PC-3 (cell line): ENCODE data around the gene MPL. TPM values are rescaled to one million over a fixed set of nuclear protein-coding genes. Genes with fewer than 3 reads are reported as not detected.

Experiments
- ATAC-seq: fragments of 200-7000 bp; cut with Tn5 transposase; 2 replicates; pipeline ENCODE4 v1.9.1; 2020; ENCODE audit warnings: mild to moderate bottlenecking, moderate library complexity
- BruUV-seq: library from RNA; stranded (reverse); fragments of 400-500 nt; replicated peaks from 2 replicates; lab custom pipeline; 2021; lab: Mats Ljungman, UMichigan
- CTCF ChIA-PET: fragments of 300-600 bp; sonication (Branson Sonifier 250); formaldehyde crosslinking; loops from one replicate; lab custom pipeline; 2022; ENCODE audit warnings: antibody characterized with exemption; lab: Charles Lee
- POLR2A ChIA-PET: fragments of 300-600 bp; sonication (Branson Sonifier 250); formaldehyde crosslinking; loops from one replicate; lab custom pipeline; 2022; ENCODE audit warnings: antibody characterized with exemption; ENCODE audit not compliant: unreplicated experiment; lab: Charles Lee
- DNase-seq: peaks from one replicate; pipeline ENCODE4 v3.0.0-alpha.2; 2015
- H2AFZ ChIP-seq: fragments of 300-600 bp; sonication (generic); 2 replicates; pipeline ENCODE4 v1.6.0; 2016; ENCODE audit warnings: antibody characterized with exemption, low read length
- H3F3A ChIP-seq: fragments of 300-600 bp; sonication (generic); one replicate; pipeline ENCODE4 v1.6.0; 2017; ENCODE audit warnings: antibody characterized with exemption, low read length, control low read depth, mild to moderate bottlenecking; ENCODE audit not compliant: unreplicated experiment
- H3K27ac ChIP-seq: fragments of 300-600 bp; sonication (generic); 2 replicates; pipeline ENCODE4 v1.5.1; 2016; ENCODE audit warnings: mild to moderate bottlenecking, low read length
- H3K27me3 ChIP-seq: fragments of 300-600 bp; sonication (generic); 2 replicates; pipeline ENCODE4 v1.6.1; 2016; ENCODE audit warnings: low read length, mixed read lengths
- H3K36me3 ChIP-seq: fragments of 300-600 bp; sonication (generic); 2 replicates; pipeline ENCODE4 v1.6.1; 2016; ENCODE audit warnings: low read depth, mixed run types, low read length, mixed read lengths
- H3K4me1 ChIP-seq: fragments of 300-600 bp; sonication (generic); 2 replicates; pipeline ENCODE4 v1.5.1; 2016; ENCODE audit warnings: low read length; ENCODE audit not compliant: insufficient read depth
- H3K4me2 ChIP-seq: fragments of 300-600 bp; sonication (generic); 2 replicates; pipeline ENCODE4 v1.6.0; 2016; ENCODE audit warnings: low read length
- H3K4me3 ChIP-seq: fragments of 300-600 bp; sonication (generic); 2 replicates; pipeline ENCODE4 v1.5.1; 2016; ENCODE audit warnings: mild to moderate bottlenecking, low read length, mixed read lengths
- H3K79me2 ChIP-seq: fragments of 300-600 bp; sonication (generic); 2 replicates; pipeline ENCODE4 v1.6.1; 2017; ENCODE audit warnings: low read length, mixed read lengths
- H3K9ac ChIP-seq: fragments of 300-600 bp; sonication (generic); 2 replicates; pipeline ENCODE4 v1.6.0; 2016; ENCODE audit warnings: mild to moderate bottlenecking, low read length
- H3K9me2 ChIP-seq: fragments of 300-600 bp; sonication (generic); replicated peaks from 2 replicates; pipeline ENCODE4 v1.6.1; 2016; ENCODE audit warnings: mixed run types, low read length, mixed read lengths
- H3K9me3 ChIP-seq: fragments of 300-600 bp; sonication (generic); 2 replicates; pipeline ENCODE4 v1.6.1; 2016; ENCODE audit warnings: low read length, mixed read lengths
- H4K20me1 ChIP-seq: fragments of 300-600 bp; sonication (generic); 2 replicates; pipeline ENCODE4 v1.6.1; 2016; ENCODE audit warnings: low read length, mixed read lengths
- EZH2 ChIP-seq: fragments of 300-600 bp; sonication (generic); IDR thresholded peaks from one replicate; pipeline ENCODE4 v1.6.1; 2017; ENCODE audit warnings: antibody characterized with exemption, mild to moderate bottlenecking, low read length; ENCODE audit not compliant: unreplicated experiment
- EZH2phosphoT487 ChIP-seq: fragments of 300-600 bp; sonication (generic); IDR thresholded peaks from 2 replicates; pipeline ENCODE4 v1.6.1; 2018; ENCODE audit warnings: mild to moderate bottlenecking, antibody characterized with exemption, low read length, borderline replicate concordance
- intact Hi-C: fragments of 100-400 bp; cut with micrococcal nuclease; formaldehyde crosslinking; loops from 2 replicates; pipeline ENCODE4 v1.9.0; 2023
- total RNA-seq: library from RNA; depleted of rRNA; stranded (reverse); fragments of >200 nt; gene quantifications from 2 replicates; pipeline ENCODE4 v1.2.3, GENCODE V29; 2014
- TF ChIP-seq, protein P1 (sequence below): fragments of 300-600 bp; sonication (generic); conservative IDR thresholded peaks from 2 replicates; pipeline ENCODE4 v1.5.1; 2017; ENCODE audit warnings: antibody characterized with exemption, low read depth, mild to moderate bottlenecking, low read length

MPL gene
- total RNA-seq, 1 experiment from 2014 or later, result not detected

- TSS peak; percentile 19 for BruUV-seq
- H3K4me2 ChIP-seq, result no peak overlapping the region
- H4K20me1 ChIP-seq, result peaks cover 13% of the 10 kb centered on the region
- H2AFZ ChIP-seq, result no peak overlapping the region
- TF ChIP-seq, protein P1, sequence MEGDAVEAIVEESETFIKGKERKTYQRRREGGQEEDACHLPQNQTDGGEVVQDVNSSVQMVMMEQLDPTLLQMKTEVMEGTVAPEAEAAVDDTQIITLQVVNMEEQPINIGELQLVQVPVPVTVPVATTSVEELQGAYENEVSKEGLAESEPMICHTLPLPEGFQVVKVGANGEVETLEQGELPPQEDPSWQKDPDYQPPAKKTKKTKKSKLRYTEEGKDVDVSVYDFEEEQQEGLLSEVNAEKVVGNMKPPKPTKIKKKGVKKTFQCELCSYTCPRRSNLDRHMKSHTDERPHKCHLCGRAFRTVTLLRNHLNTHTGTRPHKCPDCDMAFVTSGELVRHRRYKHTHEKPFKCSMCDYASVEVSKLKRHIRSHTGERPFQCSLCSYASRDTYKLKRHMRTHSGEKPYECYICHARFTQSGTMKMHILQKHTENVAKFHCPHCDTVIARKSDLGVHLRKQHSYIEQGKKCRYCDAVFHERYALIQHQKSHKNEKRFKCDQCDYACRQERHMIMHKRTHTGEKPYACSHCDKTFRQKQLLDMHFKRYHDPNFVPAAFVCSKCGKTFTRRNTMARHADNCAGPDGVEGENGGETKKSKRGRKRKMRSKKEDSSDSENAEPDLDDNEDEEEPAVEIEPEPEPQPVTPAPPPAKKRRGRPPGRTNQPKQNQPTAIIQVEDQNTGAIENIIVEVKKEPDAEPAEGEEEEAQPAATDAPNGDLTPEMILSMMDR, result no peak
- no peak for TF ChIP-seq EZH2
- TF ChIP-seq EZH2phosphoT487, result no peak
- intact Hi-C loops, result no loop called here
- DNase-seq (no peak), ATAC-seq (no peak)
- H3K4me1 ChIP-seq, result peaks cover 49% of the 10 kb centered on the region
- H3K9me2 ChIP-seq, result no peaks in the 10 kb centered on the region
- peaks cover 51% of the 10 kb centered on the region for H3K36me3 ChIP-seq
- no peaks in the 10 kb centered on the region for H3K9me3 ChIP-seq
- H3K79me2 ChIP-seq, result peaks cover 77% of the 10 kb centered on the region
- no peak overlapping the region for H3K9ac ChIP-seq
- no peak overlapping the region for H3K27ac ChIP-seq
- ChIA-PET CTCF (interaction anchor here (0.7 kb wide), 1 partner anchor 50 kb away, joined by 4 read pairs; no protein-coding TSS in a partner anchor), POLR2A (no interaction called here)
- no peaks in the 10 kb centered on the region for H3K27me3 ChIP-seq
- H3K4me3 ChIP-seq, result no peak overlapping the region
- peaks cover 11% of the 10 kb centered on the region for H3F3A ChIP-seq
Measured at GRCh38 chr1:43363935-43364525, 26.4 kb downstream of the MPL start.

- H3K27me3 ChIP-seq, result no peaks in the 10 kb centered on the region
- peaks cover 37% of the 10 kb centered on the region for H3K36me3 ChIP-seq
- ATAC-seq (no peak), DNase-seq (no peak)
- H4K20me1 ChIP-seq, result peaks cover 7% of the 10 kb centered on the region
- peak overlapping the region; percentile 91 for H3K9ac ChIP-seq
- H3K4me3 ChIP-seq, result peak overlapping the region; percentile 86
- H3F3A ChIP-seq, result peaks cover 11% of the 10 kb centered on the region
- H3K4me2 ChIP-seq, result peak overlapping the region; percentile 97
- peaks cover 66% of the 10 kb centered on the region for H3K79me2 ChIP-seq
- no peak for TF ChIP-seq EZH2phosphoT487
- peak overlapping the region; percentile 88 for H3K27ac ChIP-seq
- no peak overlapping the region for H2AFZ ChIP-seq
- ChIA-PET CTCF (no interaction called here), POLR2A (no interaction called here)
- no peaks in the 10 kb centered on the region for H3K9me2 ChIP-seq
- H3K4me1 ChIP-seq, result peaks cover 44% of the 10 kb centered on the region
- no peaks in the 10 kb centered on the region for H3K9me3 ChIP-seq
- intact Hi-C loops, result no loop called here
- BruUV-seq, result no TSS peak
Measured at GRCh38 chr1:43365678-43366077, 28.1 kb downstream of the MPL start.

GRCh38 chr1:43366179-43366578 is 28.6 kb downstream of the MPL start:
- no TSS peak for BruUV-seq
- peak; percentile 77 for DNase-seq
- H3K4me3 ChIP-seq, result peak overlapping the region; percentile 86
- CTCF ChIA-PET, result no interaction called here
- no peaks in the 10 kb centered on the region for H3K27me3 ChIP-seq
- intact Hi-C loops, result no loop called here
- POLR2A ChIA-PET, result no interaction called here
- peak; percentile 21 for ATAC-seq
- H4K20me1 ChIP-seq, result peaks cover 4% of the 10 kb centered on the region; the same call in 1 of the 2 replicates
- H3K9me2 ChIP-seq, result no peaks in the 10 kb centered on the region
- peak overlapping the region; percentile 91 for H3K9ac ChIP-seq
- peaks cover 32% of the 10 kb centered on the region for H3K36me3 ChIP-seq
- H2AFZ ChIP-seq, result no peak overlapping the region
- TF ChIP-seq EZH2 (no peak), EZH2phosphoT487 (no peak)
- TF ChIP-seq, protein P1, result no peak
- H3K9me3 ChIP-seq, result no peaks in the 10 kb centered on the region
- peaks cover 65% of the 10 kb centered on the region for H3K79me2 ChIP-seq
- H3F3A ChIP-seq, result peaks cover 11% of the 10 kb centered on the region
- H3K4me1 ChIP-seq, result peaks cover 44% of the 10 kb centered on the region
- H3K27ac ChIP-seq, result peak overlapping the region; percentile 88
- peak overlapping the region; percentile 97 for H3K4me2 ChIP-seq
